ENCODE results near the gene OR2G3. TPM values are rescaled to one million over a fixed set of nuclear protein-coding genes. Genes with fewer than 3 reads are reported as not detected.

OR2G3 gene
- total and polyA plus RNA-seq, 2 experiments from 2014 or later: not detected

- no peak overlapping the region for H2AFZ ChIP-seq
- peaks cover 9% of the 10 kb centered on the region for H3K4me1 ChIP-seq (ENCODE audit: insufficient read depth)
- no peak overlapping the region for H3K4me3 Mint-ChIP-seq
- ATAC-seq (no peak), DNase-seq (ENCODE audit: low spot score) (no peak)
- TF ChIP-seq EZH2phosphoT487 (IDR thresholded peaks at IDR 0.05; ENCODE audit: unreplicated experiment) (no peak), CREB1 (CRISPR knock-in tag; IDR thresholded peaks at IDR 0.05; ENCODE audit: low read depth) (no peak), CTCF (conservative IDR thresholded peaks at IDR 0.05; ENCODE audit: low read depth in 2 of 2) (no peak), STAT1 (IDR thresholded peaks at IDR 0.05; ENCODE audit: unreplicated experiment) (no peak), ZNF114 (CRISPR knock-in tag; IDR thresholded peaks at IDR 0.05) (no peak), ZNF462 (CRISPR knock-in tag; IDR thresholded peaks at IDR 0.05) (no peak), REST (IDR thresholded peaks at IDR 0.05; ENCODE audit: unreplicated experiment) (no peak), EZH2 (IDR thresholded peaks at IDR 0.05; ENCODE audit: low read depth, unreplicated experiment) (no peak), ETS1 (IDR thresholded peaks at IDR 0.05) (no peak), JUNB (IDR thresholded peaks at IDR 0.05; ENCODE audit: unreplicated experiment) (no peak), POLR2AphosphoS5 (IDR thresholded peaks at IDR 0.05; ENCODE audit: low read depth) (no peak), ZNF331 (CRISPR knock-in tag; IDR thresholded peaks at IDR 0.05; ENCODE audit: low read depth) (no peak), NANOG (IDR thresholded peaks at IDR 0.05; ENCODE audit: borderline replicate concordance) (no peak)
- H3K27ac ChIP-seq (ENCODE audit: low read depth): no peak overlapping the region
- no peaks in the 10 kb centered on the region for H3K27me3 Mint-ChIP-seq (ENCODE audit: insufficient read depth, low read depth, poor library complexity)
- H3K9me3 Mint-ChIP-seq: no peaks in the 10 kb centered on the region; the same call in 2 of the 3 replicates
- no peaks in the 10 kb centered on the region for H3K79me2 ChIP-seq (replicated peaks; ENCODE audit: insufficient read depth)
- H3K4me1 Mint-ChIP-seq: peaks cover 10% of the 10 kb centered on the region
- no peak overlapping the region for H3K4me3 ChIP-seq
- H3K4me2 ChIP-seq: no peak overlapping the region
- no peaks in the 10 kb centered on the region for H3K9me2 ChIP-seq (ENCODE audit: insufficient read depth)
- H3F3A ChIP-seq (replicated peaks; ENCODE audit: low read depth): no peaks in the 10 kb centered on the region
- H3K36me3 Mint-ChIP-seq (ENCODE audit: low read depth): no peaks in the 10 kb centered on the region
- H3K36me3 ChIP-seq (ENCODE audit: insufficient read depth): no peaks in the 10 kb centered on the region
- H4K20me1 ChIP-seq (replicated peaks; ENCODE audit: insufficient read depth): no peaks in the 10 kb centered on the region
- no peaks in the 10 kb centered on the region for H3K27me3 ChIP-seq (ENCODE audit: insufficient read depth)
- no peak overlapping the region for H3K27ac Mint-ChIP-seq
These were observed 47.3 kb upstream of the OR2G3 start for GRCh38 chr1:247557926-247558674.

Data from GM23338 (cell line).